Naive thymus-derived CD8-positive, alpha-beta T cell (primary cell): Measurements from ENCODE around the gene PGBD1. TPM values are rescaled to one million over a fixed set of nuclear protein-coding genes. Genes with fewer than 3 reads are reported as not detected.

Experiments
- ATAC-seq, 2 donors: fragments of 150-1000 bp; cut with Tn5 transposase in 1 of 2; sonication (Bioruptor Pico), chemical (Tn5 transposase) in 1 of 2; 1 replicate in 1 of 2; 2 replicates in 1 of 2; pipeline ENCODE4 v1.10.0; 2021; ENCODE audit warnings: mild to moderate bottlenecking in 2 of 2, moderate library complexity in 2 of 2
- POLR2A ChIA-PET: fragments of 350-600 bp; sonication (Branson Sonifier 250); formaldehyde crosslinking; loops from one replicate; lab custom pipeline; 2021; ENCODE audit warnings: antibody characterized with exemption; lab: Charles Lee
- DNase-seq, 10 donors: peaks; one replicate each; pipeline versions ENCODE4 v3.0.0 to v3.0.0-alpha.2; 2020 to 2022
- H3K27ac Mint-ChIP-seq, 10 donors: one replicate each; pipeline ENCODE4 v1.8.0; 2020 to 2022; ENCODE audit warnings: mild to moderate bottlenecking in 10 of 10, mixed read lengths in 10 of 10, moderate library complexity in 4 of 10, inconsistent platforms in 1 of 10
- H3K27me3 Mint-ChIP-seq, 5 donors: one replicate each; pipeline ENCODE4 v1.8.0; 2021 to 2022; ENCODE audit warnings: mixed read lengths in 5 of 5
- H3K36me3 Mint-ChIP-seq, 3 donors: one replicate each; pipeline ENCODE4 v1.8.0; 2020 to 2022; ENCODE audit warnings: mixed read lengths in 3 of 3, mild to moderate bottlenecking in 2 of 3, inconsistent platforms in 1 of 3
- H3K4me1 Mint-ChIP-seq, 4 donors: one replicate each; pipeline ENCODE4 v1.8.0; 2021 to 2022; ENCODE audit warnings: mixed read lengths in 4 of 4
- H3K4me3 Mint-ChIP-seq, 10 donors: one replicate each; pipeline ENCODE4 v1.8.0; 2020 to 2022; ENCODE audit warnings: mild to moderate bottlenecking in 10 of 10, mixed read lengths in 10 of 10, moderate library complexity in 6 of 10, inconsistent platforms in 1 of 10
- H3K9me3 Mint-ChIP-seq, 9 donors: one replicate each; pipeline ENCODE4 v1.8.0; 2020 to 2022; ENCODE audit warnings: mixed read lengths in 9 of 9, mild to moderate bottlenecking in 3 of 9, inconsistent platforms in 1 of 9, moderate library complexity in 1 of 9
- polyA plus RNA-seq, 3 donors: library from polyadenylated mRNA; unstranded; fragments of 300-500 nt; fragmentation: Illumina TruSeq; gene quantifications; one replicate each; pipeline ENCODE4 v1.2.3, GENCODE V29; 2021
- total RNA-seq, 8 experiments: library from RNA in 2 of 8; stranded (reverse) in 2 of 8; gene quantifications; one replicate each; pipeline ENCODE4 v1.2.3 and lab custom pipeline; 2021 to 2026

The PGBD1 gene
- total and polyA plus RNA-seq, 5 experiments from 2014 or later = 0.45 to 2.5 (median 1.2) TPM

DNA sequence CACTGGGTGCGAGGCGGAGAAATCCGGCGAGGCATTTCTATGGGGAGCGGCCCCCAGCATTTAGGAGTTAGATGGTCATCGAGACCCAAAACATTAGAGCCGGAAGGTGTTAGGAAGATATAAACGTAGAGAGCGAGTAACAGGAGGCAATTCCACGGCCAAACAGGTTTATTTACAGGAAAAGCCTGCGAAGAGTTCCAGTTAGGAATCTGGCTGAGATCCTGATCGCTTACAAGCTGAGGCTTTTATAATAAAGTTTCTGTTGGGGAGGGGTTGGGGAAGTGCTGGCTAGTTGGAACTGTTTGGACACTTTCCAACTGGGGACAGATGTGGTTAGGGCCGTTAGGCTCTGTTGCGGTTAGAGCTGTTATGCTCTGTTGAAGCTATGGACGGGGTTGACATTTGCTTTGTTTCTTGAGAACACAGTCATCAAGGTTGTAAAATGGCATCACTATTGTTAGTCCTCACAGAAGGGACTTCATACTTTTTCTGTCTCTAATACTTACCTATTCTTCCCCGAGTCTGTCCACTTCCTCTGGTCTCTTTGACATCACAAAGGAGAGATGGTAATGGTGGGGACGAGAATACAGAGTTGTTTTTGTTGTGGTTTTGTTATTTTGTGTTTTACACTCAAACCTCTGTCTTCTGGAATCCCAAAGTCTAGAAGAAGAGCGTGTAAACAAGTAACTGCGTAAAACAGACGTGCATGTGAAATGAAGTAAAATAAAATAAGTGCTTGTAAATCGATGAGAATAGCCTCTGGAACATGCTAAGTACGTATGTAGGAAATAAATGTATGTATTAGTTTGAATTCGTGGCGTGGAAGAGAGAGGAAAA is 55.1 kb downstream of the PGBD1 start:
- Mint-ChIP-seq H3K27me3 (no peaks in the 10 kb centered on the region), H3K4me3 (no peak overlapping the region), H3K27ac (no peak overlapping the region), H3K36me3 (peaks cover 0 to 2% (median 0%) of the 10 kb centered on the region in 3 donors), H3K9me3 (peaks cover 0 to 10% (median 5%) of the 10 kb centered on the region in 9 donors), H3K4me1 (peaks cover 0 to 11% (median 8%) of the 10 kb centered on the region in 4 donors)
- ATAC-seq (peak; percentile 11 to 33), DNase-seq (peak in 6 of 10 donors; percentile 17 to 68 (median 34))
- POLR2A ChIA-PET = interaction anchor here (0.7 to 2.3 kb wide), 9 partner anchors 9 to 617 kb away, joined by 3 to 15 read pairs (median 5); partner anchors contain the start of genes ZKSCAN3, ZKSCAN8 and ZSCAN26

DNA sequence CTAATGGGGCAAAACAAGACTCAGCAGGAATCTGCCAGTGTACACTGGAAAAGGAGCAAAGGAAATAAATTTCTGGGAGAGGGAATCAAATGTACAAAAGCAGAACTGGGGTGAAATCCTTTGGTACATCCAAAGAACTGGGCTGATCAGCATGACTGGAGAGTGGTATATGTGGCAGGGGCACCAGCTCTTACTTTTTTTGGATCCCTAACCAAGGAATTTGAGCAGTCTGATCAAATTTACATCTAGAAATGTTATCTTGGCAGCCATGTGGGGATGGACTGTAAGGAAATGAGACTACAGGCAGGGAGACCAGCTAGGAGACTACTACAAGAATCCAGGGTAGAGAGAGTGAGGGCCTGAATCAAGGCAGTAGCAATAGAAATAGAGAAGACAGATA is 55.7 kb downstream of the PGBD1 start:
- POLR2A ChIA-PET = interaction anchor here (0.7 to 0.8 kb wide), 3 partner anchors 85 to 616 kb away, joined by 3 to 5 read pairs (median 3); partner anchors contain the start of gene ZKSCAN4
- Mint-ChIP-seq H3K36me3 (peaks cover 0 to 2% (median 0%) of the 10 kb centered on the region in 3 donors), H3K4me1 (peaks cover 0 to 11% (median 8%) of the 10 kb centered on the region in 4 donors), H3K4me3 (no peak overlapping the region), H3K9me3 (peaks cover 0 to 10% (median 5%) of the 10 kb centered on the region in 9 donors), H3K27ac (no peak overlapping the region), H3K27me3 (no peaks in the 10 kb centered on the region)
- DNase-seq = no peak
- no peak for ATAC-seq

DNA sequence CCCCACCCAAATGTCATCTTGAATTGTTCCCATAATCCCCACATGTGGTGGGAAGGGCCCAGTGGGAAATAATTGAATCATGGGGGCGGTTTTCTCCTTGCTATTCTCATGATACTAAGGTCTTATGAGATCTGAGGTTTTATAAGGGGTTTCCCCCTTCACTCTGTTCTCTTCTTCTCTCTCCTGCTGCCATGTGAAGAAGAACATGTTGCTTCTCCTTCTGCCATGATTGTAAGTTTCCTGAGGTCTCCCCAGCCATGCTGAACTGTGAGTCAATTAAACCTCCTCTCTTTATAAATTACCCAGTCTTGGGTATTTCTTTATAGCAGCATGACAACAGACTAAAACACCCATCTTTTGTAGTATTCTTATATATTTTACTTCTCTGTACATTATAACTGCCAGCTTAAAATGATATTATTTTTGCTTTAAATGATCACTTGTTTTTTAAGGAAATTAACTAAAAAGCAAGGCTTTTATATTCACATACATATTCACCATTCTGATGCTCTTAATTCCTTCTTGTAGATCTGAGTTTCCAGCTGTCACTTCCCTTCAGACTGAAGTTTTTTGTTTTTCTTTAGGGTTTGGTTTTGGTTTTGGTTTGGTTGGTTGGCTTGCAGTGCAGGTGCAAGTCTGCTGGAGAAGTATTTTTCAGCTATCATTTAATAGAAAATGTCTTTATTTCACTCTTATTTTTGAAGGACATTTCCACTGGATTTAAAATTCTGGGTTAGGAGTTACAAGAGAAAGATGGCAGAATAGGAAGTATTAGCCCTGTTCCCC is 59.1 kb downstream of the PGBD1 start:
- POLR2A ChIA-PET = no interaction called here
- Mint-ChIP-seq H3K4me3 (no peak overlapping the region), H3K36me3 (peaks cover 0 to 2% (median 0%) of the 10 kb centered on the region in 3 donors), H3K27ac (no peak overlapping the region), H3K4me1 (no peaks in the 10 kb centered on the region), H3K9me3 (peaks cover 0 to 10% (median 5%) of the 10 kb centered on the region in 9 donors), H3K27me3 (peaks cover 0 to 6% (median 0%) of the 10 kb centered on the region in 5 donors)
- DNase-seq (no peak), ATAC-seq (no peak)

DNA sequence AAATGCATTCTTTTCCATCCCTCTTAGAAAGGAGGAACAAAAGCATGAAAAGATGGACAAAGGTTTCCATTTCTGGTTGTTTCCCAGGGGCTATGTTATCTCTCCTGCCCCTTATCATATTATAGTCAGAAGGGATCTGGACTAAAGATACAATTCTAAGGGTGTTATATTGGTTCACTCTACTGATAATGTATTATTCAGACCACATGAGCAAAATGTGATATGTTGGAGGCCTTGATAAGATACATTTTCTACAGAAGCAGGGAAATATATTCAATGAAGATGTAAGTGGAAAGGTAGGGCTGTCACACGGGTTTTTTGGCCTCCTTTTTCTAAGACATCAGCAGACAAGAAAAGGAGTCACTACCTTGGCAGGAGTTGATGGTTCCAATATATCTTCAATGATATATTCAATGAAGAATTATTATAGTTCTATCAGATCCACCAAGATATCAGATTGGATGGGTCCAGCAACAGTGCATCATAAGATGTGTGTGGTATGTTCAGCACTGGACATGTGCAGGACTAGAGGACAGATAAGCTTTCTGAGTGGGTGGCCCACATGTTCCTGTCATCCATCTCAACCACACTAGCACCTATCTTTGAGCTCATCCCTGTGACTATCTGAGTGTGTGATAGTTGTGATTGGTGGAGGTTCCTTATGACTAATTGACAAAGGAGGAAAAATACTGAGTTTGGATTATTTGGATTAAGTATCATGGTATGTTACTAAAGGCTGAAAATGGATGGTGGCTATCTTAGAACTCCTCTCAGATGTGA is 62.7 kb downstream of the PGBD1 start:
- Mint-ChIP-seq H3K36me3 (peaks cover 0 to 2% (median 0%) of the 10 kb centered on the region in 3 donors), H3K4me1 (no peaks in the 10 kb centered on the region), H3K27ac (no peak overlapping the region), H3K9me3 (peaks cover 0 to 10% (median 5%) of the 10 kb centered on the region in 9 donors), H3K4me3 (no peak overlapping the region), H3K27me3 (peaks cover 7 to 18% (median 9%) of the 10 kb centered on the region in 5 donors)
- no peak for DNase-seq
- POLR2A ChIA-PET = interaction anchor here (0.7 kb wide), 1 partner anchor 19 kb away, joined by 5 read pairs; no protein-coding TSS in a partner anchor
- ATAC-seq = no peak

DNA sequence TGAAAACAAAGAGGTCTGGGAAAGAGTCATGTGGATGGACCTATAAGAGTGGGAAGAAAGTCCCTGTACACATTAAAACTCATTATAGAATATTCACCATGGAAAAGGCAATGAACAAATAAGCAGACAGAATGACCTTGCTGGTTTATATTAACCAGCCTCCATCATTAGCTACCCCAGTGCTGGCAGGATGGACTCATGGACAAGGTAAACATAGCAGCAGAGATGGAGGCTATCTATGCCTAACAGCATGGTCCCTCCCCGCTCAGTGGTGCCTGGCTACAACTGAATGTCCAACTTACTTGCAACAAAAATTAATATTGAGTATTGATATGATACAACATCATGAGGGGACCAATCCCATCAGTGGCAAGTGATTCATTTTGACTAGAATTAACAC is 63.8 kb downstream of the PGBD1 start:
- H3K4me3 Mint-ChIP-seq = no peak overlapping the region
- POLR2A ChIA-PET = interaction anchor here (0.7 to 1.0 kb wide), 2 partner anchors 10 to 17 kb away, joined by 3 to 5 read pairs; no protein-coding TSS in a partner anchor
- ATAC-seq = no peak
- DNase-seq = no peak
- H3K36me3 Mint-ChIP-seq = peaks cover 0 to 2% (median 0%) of the 10 kb centered on the region in 3 donors
- peaks cover 7 to 19% (median 9%) of the 10 kb centered on the region in 5 donors for H3K27me3 Mint-ChIP-seq
- no peak overlapping the region for H3K27ac Mint-ChIP-seq
- peaks cover 7 to 10% (median 8%) of the 10 kb centered on the region in 4 donors for H3K4me1 Mint-ChIP-seq
- peaks cover 0 to 7% (median 2%) of the 10 kb centered on the region in 9 donors for H3K9me3 Mint-ChIP-seq

DNA sequence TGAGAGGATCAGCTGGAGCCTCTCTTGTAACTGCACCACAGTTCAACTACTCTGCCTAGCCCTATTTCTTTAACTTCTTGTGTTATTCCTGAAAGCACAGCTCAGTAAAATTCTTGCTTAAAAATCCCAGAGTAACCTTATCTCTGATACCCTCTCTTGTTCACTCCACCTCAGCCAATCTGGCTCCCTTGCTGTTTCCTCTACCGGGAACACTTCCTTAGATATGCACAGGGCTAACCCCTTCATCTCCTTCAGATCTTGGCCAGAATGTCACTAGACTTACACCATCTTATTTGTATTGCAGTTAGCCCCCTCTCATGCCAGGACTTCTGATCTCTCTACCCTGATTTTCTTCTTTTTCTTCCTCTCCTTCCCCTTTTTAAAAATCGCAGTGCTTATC is 65.7 kb downstream of the PGBD1 start:
- ATAC-seq (no peak), DNase-seq (no peak)
- POLR2A ChIA-PET = no interaction called here
- Mint-ChIP-seq H3K9me3 (no peaks in the 10 kb centered on the region), H3K4me1 (peaks cover 14 to 29% (median 26%) of the 10 kb centered on the region in 4 donors), H3K4me3 (no peak overlapping the region), H3K27ac (peak overlapping the region in 1 of 10 donors; percentile 64), H3K36me3 (no peaks in the 10 kb centered on the region), H3K27me3 (peaks cover 7 to 19% (median 9%) of the 10 kb centered on the region in 5 donors)

DNA sequence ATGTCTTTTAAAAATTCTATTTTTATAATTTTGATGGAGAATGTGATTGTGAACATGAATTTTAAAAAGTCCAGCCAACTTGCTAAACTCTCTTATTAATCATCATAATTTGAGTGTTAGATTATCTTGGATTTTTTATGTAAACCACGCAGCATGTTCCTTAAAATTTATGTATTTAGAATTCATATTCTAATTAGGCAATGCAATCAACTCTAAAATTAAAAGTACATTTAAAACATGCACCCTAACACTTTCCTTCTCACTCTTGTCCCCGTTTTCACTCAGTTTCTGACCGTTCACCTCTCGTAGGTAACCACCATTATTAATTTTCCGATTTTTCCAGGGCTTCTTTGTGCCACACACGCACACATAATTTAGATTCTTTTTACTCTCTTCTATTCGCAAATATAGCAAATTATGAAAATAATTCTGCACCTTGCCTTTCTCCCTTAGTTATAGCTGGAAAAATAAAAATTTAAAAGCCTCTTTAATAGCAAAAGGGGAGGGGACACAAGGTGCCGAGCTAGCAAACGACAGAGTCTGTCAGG is 68.0 kb downstream of the PGBD1 start:
- POLR2A ChIA-PET = interaction anchor here (0.6 to 1.6 kb wide), 5 partner anchors 11 to 208 kb away, joined by 3 to 14 read pairs (median 5); partner anchors contain the start of genes ZKSCAN4, ZKSCAN8, ZSCAN26 and ZSCAN31
- Mint-ChIP-seq H3K4me1 (peaks cover 17 to 45% (median 34%) of the 10 kb centered on the region in 4 donors), H3K4me3 (peak overlapping the region; percentile 88 to 100 (median 99)), H3K36me3 (no peaks in the 10 kb centered on the region), H3K27ac (peak overlapping the region; percentile 91 to 98 (median 97)), H3K27me3 (peaks cover 6 to 18% (median 9%) of the 10 kb centered on the region in 5 donors), H3K9me3 (no peaks in the 10 kb centered on the region)
- no peak for DNase-seq
- ATAC-seq = no peak

DNA sequence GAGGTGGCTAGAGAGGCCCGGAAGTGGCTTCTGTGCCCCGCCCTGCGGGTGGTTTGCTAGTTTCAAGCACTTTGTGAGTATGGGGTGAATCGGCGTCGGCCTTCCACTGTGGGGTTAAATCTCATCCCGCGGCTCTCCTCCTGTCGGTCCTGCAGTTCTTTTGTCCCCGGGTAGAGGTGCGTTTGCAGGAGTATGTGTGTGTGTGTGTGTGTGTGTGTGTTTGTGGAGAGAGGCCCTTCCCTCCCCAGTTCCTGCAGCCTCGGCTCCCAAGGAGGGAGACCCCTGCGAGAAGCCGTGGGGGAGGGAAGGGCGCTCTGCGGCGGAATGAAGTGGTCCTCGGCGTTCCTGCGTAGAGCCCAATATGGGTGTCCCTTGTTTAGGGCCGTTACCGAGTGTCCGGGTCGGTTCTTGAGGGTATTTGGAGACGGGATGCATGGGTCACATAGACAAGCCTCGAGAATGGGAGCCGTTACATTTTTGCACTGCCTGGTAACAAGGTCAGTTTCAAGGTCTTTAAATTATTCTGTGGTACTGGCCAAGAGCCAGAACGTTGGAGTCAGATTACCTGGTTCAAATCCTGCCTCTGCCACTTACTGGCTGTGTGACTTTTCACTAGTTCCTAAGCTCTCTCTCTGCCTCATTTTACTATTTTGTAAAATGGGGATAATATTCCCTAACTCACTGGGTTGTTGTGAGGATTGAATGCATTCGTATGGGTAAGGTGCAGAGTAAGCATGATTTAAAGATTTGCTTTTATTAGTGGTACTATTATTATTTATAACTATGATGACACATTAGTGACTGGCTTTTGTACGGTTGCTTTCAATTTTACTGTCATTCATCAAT is 68.7 kb downstream of the PGBD1 start, which contains the start of gene ZKSCAN3:
TSS of gene ZKSCAN3 (plus strand) at position 56 of the 846 bp plus-strand sequence. CDS start 9,640 bp downstream, outside the sequence.
- ATAC-seq (peak; percentile 99 to 100), DNase-seq (peak; percentile 59 to 90 (median 76))
- peak within 1 kb of the TSS; percentile 88 to 100 (median 99) for H3K4me3 Mint-ChIP-seq
- peaks cover 3 to 18% (median 9%) of the 10 kb centered on the region in 5 donors for H3K27me3 Mint-ChIP-seq
- H3K9me3 Mint-ChIP-seq = no peaks in the 10 kb centered on the region
- peak within 1 kb of the TSS; percentile 91 to 98 (median 97) for H3K27ac Mint-ChIP-seq
- no peaks in the 10 kb centered on the region for H3K36me3 Mint-ChIP-seq
- H3K4me1 Mint-ChIP-seq = peaks cover 17 to 45% (median 36%) of the 10 kb centered on the region in 4 donors
- POLR2A ChIA-PET = interaction anchor here (0.6 to 1.6 kb wide), 5 partner anchors 12 to 208 kb away, joined by 3 to 14 read pairs (median 5); partner anchors contain the start of genes ZKSCAN4, ZKSCAN8, ZSCAN26 and ZSCAN31

DNA sequence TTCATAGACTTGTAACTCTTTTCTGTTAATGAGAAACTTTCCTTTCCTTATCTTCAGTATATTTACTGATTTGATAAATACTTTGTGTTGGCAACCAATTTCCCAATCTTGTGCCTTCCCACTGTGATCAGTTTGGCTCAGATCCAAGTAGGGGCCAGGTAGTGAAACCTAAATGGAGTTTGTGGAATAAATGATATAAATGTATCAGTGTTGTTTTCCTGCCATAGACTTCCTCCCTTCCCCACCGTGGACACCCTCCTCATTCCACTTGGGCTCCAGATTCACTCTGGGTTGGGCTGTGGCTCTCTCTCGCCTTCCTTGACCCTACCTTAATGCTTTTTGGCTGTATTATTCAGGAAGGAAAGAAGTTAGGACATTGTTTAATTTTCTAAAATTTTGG is 69.7 kb downstream of the PGBD1 start:
- peak overlapping the region in 8 of 10 donors; percentile 5 to 97 (median 77) for H3K27ac Mint-ChIP-seq
- H3K27me3 Mint-ChIP-seq = peaks cover 2 to 18% (median 9%) of the 10 kb centered on the region in 5 donors
- H3K36me3 Mint-ChIP-seq = no peaks in the 10 kb centered on the region
- ATAC-seq (no peak), DNase-seq (no peak)
- POLR2A ChIA-PET = interaction anchor here (0.6 kb wide), 1 partner anchor 877 kb away, joined by 3 read pairs; no protein-coding TSS in a partner anchor
- peak overlapping the region; percentile 88 to 100 (median 99) for H3K4me3 Mint-ChIP-seq
- no peaks in the 10 kb centered on the region for H3K9me3 Mint-ChIP-seq
- H3K4me1 Mint-ChIP-seq = peaks cover 22 to 55% (median 46%) of the 10 kb centered on the region in 4 donors

DNA sequence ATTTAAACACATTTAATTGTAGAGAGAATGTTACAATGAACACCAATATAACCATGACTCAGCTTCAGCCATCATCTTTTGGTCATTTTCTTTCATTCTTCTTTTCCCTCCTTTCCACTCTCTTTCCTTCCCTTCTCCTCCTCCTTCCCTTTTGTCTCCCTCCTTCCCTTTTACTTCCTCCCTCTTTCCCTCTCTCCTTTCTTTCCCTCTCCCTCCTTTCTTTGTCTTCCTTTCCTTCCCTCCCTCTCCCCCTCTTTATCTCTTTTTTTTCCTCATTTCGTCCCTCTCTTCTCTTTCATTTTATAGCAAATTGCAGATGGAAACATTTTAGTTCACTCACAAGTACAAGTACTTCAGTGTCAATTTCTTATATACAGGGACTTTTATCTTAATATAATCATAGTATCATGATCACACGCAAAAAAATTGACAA is 70.1 kb downstream of the PGBD1 start:
- POLR2A ChIA-PET = interaction anchor here (0.6 kb wide), 1 partner anchor 878 kb away, joined by 3 read pairs; no protein-coding TSS in a partner anchor
- H3K4me3 Mint-ChIP-seq = peak overlapping the region in 9 of 10 donors; percentile 54 to 100 (median 99)
- H3K4me1 Mint-ChIP-seq = peaks cover 22 to 59% (median 49%) of the 10 kb centered on the region in 4 donors
- H3K27ac Mint-ChIP-seq = peak overlapping the region in 6 of 10 donors; percentile 10 to 91 (median 46)
- no peaks in the 10 kb centered on the region for H3K9me3 Mint-ChIP-seq
- H3K36me3 Mint-ChIP-seq = no peaks in the 10 kb centered on the region
- H3K27me3 Mint-ChIP-seq = peaks cover 2 to 17% (median 7%) of the 10 kb centered on the region in 5 donors
- DNase-seq (no peak), ATAC-seq (no peak)
